GM19463 (cell line): Measurements from ENCODE around the gene SNX17.
A peak's percentile ranks its signal among the peaks of the same experiment; 100 is the strongest.

ENCODE experiments used
- ATAC-seq: cut with Tn5 transposase; IDR thresholded peaks from one replicate; pipeline ENCODE4 v1.9.1; 2021; ENCODE audit warnings: mild to moderate bottlenecking, moderate library complexity; ENCODE audit not compliant: unreplicated experiment

SNX17 gene

DNA sequence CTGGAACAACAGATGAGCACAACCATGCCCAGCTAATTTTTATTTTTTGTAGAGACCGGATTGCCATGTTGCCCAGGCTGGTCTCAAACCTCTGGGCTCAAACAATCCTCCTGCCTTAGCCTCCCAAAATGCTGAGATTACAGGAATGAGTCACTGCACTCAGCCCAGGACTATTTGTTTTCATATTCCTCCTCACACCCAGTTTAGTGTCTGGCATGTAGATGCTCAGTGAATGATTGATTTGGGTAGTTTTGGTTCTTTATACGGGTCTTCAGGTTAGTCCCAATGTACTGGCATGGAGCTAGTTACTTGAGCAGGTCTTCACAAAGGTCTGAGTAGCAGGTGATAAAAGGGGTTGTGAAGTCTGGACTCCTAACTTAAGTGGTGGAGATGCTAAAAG is 6.5 kb upstream of the SNX17 start:
- no peak for ATAC-seq

DNA sequence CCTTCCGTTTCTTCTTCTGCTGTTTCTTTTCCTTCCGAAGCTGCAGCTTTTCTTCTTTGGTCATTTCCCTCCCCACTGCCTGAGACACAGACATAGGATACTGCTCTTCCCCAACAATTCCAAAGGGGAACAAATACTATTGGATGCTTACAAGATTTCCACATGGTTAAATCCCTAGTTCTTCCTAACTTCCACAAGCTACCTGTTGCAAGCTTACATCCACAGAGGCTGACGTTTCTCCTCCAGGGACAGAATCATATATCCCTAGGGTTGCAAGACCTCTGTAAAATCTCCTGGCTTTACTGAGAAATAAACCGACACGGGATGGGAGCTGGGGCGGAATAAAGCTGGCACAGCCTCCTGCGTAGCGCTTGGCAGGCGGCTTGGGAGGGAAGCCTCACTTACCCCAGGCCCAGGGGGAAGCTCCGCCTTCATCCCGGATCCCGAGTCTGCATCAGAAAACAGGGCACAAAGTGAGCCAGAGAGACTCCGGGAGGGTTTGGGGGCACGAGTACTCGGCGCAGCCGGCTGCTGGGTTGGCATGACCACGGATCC is 868 bp upstream of the SNX17 start:
- ATAC-seq: no peak

DNA sequence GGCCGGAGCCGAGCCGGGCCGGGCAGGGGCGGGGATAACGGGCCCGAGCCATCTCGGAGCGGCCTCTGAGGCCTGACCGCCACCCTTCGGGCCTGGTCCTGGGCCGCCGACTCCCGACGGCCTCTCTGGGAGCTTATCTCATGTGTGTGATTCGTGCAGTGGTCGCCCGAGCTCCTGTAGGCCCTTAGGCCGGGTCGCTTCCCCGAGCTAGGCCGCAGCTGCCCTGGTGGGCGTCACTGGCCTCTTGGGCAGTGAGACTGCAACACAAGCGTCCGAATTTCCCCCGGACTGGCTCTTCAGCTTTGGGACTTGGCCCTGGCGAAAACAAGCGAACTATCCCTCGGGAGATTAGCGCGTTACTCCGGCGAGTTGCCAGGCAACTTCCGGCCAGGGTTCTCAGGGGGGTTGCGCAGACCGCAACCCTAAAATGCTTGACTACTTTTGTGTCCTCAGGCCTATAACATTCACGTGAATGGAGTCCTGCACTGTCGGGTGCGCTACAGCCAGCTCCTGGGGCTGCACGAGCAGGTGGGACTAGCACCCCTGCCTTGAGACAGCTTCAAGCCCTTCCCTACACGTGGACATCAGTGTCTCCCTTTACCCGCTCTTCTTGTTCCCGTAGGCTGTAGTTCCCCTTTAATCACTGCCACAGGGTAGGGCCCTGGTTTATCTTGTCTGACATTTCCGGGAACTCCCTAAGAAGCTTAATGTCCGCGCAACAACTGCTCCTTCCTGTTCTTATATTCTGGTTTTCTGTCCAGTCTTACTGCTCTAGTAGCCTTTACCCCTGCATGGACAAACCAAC is 602 bp downstream of the SNX17 start:
- peak; percentile 24 for ATAC-seq

DNA sequence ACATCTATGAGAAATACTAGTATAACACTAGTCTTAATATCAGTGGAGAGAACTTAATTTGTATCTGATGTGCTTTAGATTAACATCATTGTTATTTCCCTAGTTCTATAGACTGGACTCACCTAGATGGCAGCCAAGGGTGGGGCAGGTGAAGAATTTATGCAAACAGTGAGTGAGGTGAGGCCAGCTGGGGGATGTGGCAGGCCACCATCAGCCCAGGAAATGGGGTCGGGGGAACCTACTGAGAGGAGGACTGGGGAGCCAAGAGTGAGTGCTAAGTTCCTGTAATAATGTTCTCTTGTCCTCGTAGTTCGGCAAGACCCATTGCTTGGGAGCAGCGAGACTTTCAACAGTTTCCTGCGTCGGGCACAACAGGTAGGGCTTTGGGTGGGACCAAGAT is 2.5 kb downstream of the SNX17 start:
- no peak for ATAC-seq

DNA sequence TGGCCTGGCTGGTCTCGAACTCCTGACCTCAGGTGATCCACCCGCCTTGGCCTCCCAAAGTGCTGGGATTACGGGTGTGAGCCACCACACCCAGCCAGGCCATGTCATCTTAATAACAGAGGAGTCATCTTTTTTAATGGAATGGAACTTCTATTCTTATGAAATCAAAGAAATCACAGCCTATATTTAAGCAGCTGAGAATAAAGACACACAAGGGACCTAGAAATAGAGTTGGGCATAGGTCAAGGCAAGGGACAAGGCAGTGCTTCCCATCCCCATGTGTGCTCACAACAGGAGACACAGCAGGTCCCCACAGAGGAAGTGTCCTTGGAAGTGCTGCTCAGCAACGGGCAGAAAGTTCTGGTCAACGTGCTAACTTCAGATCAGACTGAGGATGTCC is 3.2 kb downstream of the SNX17 start:
- ATAC-seq: no peak

DNA sequence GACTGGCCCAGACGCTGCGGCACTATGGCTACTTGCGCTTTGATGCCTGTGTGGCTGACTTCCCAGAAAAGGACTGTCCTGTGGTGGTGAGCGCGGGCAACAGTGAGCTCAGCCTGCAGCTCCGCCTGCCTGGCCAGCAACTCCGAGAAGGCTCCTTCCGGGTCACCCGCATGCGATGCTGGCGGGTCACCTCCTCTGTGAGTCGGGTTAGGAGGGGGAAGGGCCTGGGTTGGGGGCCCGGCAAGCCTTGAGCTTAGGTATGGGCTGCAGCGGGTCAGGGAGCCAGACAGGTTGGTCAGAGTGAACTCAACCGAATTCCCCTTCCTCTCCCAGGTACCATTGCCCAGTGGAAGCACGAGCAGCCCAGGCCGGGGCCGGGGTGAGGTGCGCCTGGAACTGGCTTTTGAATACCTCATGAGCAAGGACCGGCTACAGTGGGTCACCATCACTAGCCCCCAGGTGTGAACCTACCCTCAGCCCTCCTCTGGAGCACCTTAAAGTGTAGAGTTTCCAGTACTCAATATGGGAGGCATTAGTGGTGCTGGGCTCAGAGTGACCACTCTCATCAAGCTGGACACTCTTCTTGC is 5.2 kb downstream of the SNX17 start:
- no peak for ATAC-seq

DNA sequence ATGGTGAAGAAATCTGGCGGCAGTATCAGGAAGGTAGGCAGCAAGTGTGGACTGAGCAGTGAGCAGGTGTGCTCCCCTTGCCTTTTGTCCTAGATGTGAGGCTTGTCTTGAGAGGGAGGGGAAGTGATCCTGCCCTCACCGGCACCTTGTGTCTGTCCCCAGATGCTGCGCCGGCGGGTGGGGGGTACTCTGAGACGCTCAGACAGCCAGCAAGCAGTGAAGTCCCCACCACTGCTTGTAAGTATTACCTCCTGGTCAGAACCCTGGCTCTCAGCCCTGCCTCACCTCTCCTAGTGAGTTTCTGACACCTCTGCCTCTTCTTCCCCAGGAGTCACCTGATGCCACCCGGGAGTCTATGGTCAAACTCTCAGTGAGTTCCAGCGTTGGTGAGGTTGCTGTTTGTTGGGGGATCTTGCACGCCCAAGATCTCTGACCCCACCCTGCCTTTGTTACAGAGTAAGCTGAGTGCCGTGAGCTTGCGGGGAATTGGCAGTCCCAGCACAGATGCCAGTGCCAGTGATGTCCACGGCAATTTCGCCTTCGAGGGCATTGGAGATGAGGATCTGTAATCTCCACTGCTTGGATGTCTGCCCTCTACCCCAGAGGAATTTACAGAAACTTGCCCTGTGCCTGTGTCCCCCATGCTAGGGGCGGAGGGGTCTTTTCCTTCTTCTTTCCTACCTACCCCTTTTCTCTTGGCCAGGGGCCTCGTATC is 5.9 kb downstream of the SNX17 start:
- ATAC-seq: no peak

DNA sequence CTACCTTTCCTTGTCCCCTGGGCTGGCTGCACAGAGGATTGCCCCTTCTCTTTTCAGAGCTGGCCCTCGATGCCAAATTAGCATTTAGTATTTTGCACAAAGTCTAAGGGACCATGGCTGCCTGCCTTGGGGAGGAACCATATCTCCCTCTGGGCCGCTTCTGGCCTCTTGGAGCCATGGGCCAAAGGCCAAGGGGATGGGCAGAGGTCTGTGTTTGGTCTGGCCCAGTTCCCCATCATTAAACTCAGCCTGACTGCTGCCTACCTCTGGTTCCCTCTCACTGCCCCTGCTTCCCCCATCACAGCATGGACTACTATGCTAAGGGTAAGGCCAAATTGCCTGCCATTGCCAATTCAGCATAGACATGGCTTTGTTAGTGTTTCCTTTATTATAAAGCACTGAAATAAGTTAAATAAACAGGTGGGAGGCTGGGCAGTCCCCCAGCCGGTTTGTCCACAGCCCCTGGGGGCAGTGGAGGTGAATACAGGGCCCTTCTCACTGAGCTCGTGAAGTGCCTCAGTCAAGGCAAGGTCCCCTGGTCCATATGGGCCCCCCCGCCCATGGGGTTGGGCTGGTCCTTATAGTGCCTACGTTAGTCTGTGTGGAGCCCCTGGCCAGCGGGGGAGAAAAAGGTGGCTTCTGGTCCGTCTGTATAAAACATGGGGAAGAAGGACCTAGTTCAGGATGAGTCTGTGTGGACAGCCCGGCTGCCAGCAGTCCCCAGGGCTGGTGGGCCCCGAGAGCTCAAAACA is 6.6 kb downstream of the SNX17 start:
- ATAC-seq: no peak

DNA sequence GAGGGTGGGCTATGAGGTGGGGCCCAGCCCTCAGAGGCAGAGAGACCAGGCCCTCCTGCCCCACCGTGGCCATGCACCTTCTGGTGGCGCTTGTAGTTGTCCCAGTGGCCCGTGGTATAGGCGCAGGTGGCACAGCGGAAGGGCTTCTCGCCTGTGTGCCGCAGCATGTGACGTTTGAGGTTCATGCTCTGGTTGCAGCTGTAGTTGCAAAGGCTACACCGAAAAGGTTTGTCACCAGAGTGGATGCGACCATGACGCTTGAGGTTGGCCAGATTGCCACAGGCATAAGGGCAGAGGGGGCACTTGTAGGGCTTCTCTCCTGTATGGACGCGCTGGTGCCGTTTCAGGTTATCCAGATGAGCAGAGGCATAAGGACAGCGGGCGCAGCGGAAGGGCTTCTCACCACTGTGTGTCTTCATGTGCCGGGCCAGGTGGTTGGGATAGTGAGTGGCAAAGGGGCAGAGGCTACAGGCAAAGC is 7.2 kb downstream of the SNX17 start:
- ATAC-seq: no peak

DNA sequence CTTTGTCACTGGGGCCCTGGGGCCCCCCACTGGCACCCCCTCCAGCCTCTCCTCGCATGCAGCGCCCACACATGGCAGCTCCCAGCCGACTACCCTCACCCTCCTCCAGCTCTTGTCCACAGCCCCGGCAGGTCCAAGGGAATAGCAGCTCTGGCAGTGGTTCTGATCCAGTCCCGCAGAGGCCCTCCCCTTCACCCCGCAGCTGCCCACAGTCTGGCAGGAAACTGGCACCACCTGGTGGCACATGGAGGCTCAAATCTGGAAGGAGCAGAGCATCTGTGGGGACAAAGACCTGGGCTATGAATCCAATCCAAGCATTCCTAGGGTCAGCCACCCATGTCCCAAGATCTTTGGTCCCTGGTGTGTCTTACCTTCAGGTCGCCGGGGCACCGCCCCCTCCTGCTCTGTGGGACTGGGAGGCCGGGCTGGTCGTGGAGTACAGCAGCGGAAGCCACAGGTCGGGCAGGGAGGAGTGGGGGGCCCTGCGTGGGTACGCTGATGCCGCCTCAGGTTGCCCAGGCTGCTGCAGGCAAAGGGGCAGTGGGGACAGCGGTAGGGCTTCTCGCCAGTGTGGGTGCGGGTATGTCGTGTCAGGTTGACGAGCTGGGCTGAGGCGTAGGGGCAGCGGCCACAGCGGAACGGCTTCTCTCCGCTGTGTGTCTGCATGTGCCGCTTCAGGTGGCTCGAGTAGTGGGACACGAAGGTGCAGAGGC is 7.8 kb downstream of the SNX17 start:
- ATAC-seq: no peak

DNA sequence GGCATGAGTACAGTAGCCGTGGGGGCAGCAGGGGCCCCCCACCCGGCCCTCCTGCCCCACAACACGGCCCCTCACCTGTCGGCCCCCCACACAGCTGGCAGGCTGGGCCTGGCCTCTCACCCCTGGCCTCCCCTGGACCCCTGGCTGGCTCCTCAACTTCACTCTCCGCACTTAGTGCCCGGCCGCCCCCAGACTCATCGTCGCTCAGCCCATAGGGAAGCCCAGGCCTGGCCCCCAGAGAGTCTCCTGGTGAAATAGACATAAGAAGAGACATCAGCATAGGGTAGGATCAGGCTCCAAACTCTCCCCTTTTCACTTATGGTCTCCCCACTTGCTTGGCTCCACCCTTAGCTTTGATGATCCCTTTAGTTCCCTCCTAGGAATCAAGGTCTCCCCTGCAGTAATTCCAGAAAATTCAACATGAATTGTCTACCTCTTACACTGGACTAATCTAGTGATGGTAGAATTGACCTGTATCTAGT is 8.4 kb downstream of the SNX17 start:
- ATAC-seq: no peak

DNA sequence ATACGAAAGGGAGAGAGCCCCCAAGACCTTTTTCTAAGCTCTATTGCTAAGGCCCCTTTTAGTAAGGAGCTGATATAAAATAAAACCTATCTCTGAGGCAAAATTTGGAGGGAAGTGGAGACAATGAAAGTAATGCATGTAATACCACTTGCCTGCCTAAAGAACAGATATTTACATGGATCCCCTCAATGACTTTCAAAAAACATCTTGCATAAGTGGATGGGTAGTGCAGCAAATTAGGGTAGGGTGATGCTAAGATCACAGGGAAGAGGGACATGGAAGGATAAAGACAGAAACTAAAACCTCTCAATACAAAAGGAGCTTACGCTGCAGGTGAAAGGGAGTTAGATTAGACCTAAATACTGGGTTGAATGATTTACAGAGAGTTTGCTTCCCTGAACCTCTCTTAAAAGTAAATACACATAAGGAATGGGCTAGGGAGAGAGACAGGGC is 9.0 kb downstream of the SNX17 start:
- ATAC-seq: no peak

DNA sequence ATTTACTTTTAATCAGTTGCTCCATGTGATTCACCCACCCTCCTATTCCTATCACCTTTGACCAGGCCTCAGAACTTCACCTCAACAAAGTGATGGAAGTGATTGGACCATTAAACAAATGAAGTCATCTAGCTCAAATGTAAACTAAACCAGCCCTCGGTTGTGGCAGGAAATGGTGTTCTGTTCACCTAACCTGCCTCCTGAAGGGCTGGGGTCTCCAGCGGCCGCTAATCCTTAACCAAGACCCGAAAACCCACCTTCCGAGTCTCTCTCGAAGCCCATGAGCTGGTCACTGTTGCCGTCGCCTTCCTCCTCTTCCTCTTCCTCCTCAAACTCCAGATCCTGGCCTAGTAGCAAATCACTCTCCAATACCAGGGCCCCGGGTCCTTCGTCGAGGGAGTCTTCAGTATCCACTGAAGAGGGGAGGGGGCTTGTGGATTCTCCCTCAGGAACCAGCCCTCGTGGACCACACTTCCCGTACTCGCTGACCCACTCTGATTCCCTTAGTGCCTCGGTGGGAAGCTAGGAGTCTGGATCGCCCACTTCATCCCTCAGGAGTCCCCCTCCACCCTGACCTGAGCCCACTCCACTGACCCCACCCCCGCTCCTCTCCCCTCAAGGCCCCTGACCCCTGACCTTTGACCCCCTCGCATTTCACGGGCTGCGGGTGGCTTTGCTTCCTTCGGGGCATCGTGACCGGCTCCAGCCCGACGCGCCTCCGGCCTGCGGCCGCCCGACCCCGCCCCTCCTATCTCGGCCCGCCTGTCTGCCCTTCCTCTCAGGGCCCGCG is 9.6 kb downstream of the SNX17 start:
- ATAC-seq: peak; percentile 38

DNA sequence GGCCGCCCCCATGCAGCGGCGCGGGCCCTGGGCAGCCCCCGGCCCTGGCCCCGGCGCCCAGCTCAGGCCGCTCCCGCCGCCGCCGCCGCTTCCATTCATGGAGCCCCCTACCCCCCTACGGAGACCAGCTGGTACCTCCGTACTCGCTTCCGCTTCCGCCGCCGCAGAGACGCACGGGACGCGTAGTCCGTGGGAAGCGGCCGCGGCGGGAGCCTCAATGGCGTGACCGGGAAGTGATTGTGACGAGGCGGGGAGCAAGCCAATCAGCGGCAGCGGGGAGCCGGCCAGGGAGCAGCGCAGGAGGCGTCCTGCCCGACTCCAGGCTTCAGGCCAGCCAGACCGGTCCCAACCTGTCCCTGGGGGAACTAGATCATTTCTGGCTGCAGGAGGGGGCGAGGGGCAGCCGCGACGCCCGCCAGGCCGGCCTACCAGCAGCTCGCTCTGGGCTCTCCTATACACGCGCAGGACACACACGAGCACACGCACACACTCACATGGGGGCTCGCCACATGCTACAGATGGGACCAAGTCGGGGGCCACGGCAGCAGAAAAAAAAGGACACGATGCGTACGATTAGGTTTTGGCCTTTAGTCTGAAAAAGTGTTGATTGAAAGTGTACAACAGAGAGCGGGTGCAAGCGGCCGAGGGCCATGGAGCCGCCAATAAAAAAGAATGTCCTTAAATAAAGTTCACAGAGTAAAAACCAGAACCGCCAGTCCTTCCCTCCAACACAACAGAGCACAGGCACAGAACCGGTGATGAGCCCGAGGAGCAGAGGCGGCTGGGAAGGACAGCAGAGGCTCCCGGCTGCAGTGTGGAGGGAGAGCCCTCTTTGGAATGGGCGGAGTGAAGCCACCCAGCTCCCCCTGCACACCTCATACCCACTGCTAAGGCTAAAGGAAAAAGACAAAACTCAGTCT is 10.5 kb downstream of the SNX17 start, which contains the start of gene ZNF513:
Gene ZNF513 (minus strand): TSS at position 109 of the 920 bp plus-strand sequence. CDS start 208 bp downstream, outside the sequence.
- peak; percentile 92 for ATAC-seq

DNA sequence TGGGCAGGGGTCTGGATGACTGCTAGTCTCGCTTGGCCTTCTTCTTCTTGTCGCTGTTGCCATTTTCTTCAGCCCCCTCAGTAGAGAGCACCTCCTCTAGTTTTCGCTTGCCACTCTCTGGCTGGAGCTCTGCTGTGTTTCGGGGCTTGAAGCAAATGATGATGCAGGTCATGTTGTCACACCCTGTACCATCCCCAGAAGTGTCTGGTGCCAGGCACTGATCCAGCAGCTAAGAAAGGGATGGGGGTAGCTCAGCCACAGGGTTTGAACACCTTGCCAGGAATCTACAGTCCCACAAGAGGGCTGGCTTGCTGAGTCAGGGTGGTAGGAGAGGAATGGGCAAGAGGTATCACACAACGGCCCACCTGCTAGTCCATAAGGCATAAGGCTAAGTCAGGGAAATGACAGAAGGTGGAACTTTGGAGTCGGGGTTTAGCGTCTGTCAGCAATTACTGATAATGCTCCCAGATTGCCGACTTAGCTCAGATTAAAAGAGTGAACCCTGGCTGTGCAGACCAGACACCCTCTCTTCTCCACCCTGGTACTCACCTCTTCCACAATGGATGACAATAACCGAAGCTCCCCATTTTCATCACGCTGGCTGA is 11.3 kb downstream of the SNX17 start:
- no peak for ATAC-seq

DNA sequence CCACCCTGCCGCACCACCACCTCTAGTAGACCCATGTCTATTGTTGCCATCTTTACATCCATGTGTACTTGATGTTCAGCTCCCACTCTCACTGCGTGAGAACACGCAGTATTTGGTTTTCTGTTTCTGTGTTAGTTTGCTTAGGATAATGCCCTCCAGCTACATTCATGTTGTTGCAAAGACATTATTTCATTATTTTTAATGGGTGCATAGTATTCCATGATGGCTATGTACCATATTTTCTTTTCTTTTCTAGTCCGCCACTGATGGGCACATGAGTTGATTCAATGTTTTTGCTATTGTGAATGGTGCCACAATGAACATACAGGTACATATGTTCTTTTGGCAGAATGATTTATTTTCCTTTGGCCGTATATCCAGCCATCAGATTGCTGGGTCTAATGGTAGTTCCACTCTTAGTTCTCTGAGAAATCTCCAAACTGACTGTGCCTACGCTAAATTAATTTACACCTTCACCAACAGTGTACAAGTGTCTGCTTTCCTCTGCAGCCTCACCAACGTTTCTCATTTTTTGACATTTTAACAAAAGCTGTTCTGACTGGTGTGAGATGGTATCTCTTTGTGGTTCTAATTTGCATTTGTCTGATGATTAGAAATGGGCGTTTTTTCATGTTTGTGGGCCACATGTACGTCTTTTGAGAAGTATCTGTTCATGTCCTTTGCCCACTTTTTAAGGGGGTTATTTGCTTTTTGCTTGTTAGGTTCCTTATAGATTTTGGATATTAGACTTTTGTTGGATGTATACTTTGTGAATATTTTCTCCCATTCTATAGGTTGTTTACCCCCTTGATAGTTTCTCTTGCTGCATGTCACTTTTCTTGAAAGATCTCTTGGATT is 20.6 kb downstream of the SNX17 start:
- ATAC-seq: no peak

DNA sequence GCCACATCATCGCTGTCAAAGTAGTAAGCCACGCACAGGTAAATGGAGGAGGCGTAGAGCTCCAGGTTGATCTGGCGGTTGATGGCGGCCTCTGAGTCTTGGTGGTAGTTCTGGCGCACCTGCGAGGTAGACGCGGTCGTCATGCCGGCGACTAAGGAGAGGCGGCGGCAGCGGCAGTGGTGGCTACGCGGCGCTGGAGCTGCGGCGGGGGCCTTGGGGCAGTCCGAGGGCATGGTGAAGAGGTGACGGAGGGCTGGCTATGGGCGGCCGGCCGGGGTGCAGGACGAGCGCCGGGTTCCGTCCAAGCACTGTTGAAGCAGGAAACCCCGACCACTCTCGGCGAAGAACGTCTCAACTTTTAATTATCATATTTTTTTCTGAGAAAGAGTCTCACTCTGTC is 22.8 kb downstream of the SNX17 start:
- ATAC-seq: no peak
